ENCODE results near the gene RHBDL1.
A peak's percentile ranks its signal among the peaks of the same experiment; 100 is the strongest.

Gene RHBDL1

DNA sequence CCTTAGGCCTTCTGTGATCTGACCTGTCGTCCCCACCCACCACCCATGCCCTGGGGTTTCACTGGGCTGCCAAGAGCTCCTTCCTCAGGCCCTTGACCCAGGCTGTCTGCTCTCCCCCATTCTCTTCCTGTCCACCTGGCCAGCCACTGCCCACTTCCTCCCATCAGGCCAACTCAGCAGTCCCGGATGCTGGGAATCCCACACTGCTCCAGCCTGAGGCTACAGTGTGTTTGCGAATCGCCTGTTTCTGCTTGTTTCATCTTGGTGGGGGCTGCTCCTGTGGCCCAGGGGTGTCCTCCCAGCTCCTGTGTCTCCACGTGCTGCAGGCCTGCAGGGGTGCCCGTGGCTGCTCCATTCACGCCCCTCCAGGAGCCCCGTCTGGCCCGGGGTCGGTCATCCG is 38.6 kb downstream of the RHBDL1 start:
- no peak for TF ChIP-seq EZH2phosphoT487 (conservative IDR thresholded peaks at IDR 0.05; ENCODE audit: low read length)
- TF ChIP-seq, protein P1, sequence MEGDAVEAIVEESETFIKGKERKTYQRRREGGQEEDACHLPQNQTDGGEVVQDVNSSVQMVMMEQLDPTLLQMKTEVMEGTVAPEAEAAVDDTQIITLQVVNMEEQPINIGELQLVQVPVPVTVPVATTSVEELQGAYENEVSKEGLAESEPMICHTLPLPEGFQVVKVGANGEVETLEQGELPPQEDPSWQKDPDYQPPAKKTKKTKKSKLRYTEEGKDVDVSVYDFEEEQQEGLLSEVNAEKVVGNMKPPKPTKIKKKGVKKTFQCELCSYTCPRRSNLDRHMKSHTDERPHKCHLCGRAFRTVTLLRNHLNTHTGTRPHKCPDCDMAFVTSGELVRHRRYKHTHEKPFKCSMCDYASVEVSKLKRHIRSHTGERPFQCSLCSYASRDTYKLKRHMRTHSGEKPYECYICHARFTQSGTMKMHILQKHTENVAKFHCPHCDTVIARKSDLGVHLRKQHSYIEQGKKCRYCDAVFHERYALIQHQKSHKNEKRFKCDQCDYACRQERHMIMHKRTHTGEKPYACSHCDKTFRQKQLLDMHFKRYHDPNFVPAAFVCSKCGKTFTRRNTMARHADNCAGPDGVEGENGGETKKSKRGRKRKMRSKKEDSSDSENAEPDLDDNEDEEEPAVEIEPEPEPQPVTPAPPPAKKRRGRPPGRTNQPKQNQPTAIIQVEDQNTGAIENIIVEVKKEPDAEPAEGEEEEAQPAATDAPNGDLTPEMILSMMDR (IDR thresholded peaks at IDR 0.05; ENCODE audit: insufficient read depth, low read length, poor library complexity, severe bottlenecking), result no peak
- Histone ChIP-seq H3K27ac (ENCODE audit: low read depth, low read length) (no peak overlapping the region), H3K4me3 (ENCODE audit: insufficient read depth, low read length, poor library complexity, severe bottlenecking) (no peak overlapping the region), H3K9me2 (replicated peaks; ENCODE audit: insufficient read depth, low read length) (no peaks in the 10 kb centered on the region), H3F3A (ENCODE audit: insufficient read depth) (no peaks in the 10 kb centered on the region), H4K20me1 (ENCODE audit: low read depth, low read length) (no peaks in the 10 kb centered on the region), H3K9me3 (ENCODE audit: insufficient read depth, low read length) (no peaks in the 10 kb centered on the region), H2AFZ (ENCODE audit: low read depth, low read length, severe bottlenecking) (no peak overlapping the region), H3K36me3 (ENCODE audit: low read length) (no peaks in the 10 kb centered on the region), H3K27me3 (ENCODE audit: low read length) (no peaks in the 10 kb centered on the region), H3K4me2 (ENCODE audit: low read depth, low read length, poor library complexity, severe bottlenecking) (no peak overlapping the region), H3K9ac (ENCODE audit: low read length) (no peak overlapping the region), H3K79me2 (ENCODE audit: insufficient read depth, low read length) (no peaks in the 10 kb centered on the region)

DNA sequence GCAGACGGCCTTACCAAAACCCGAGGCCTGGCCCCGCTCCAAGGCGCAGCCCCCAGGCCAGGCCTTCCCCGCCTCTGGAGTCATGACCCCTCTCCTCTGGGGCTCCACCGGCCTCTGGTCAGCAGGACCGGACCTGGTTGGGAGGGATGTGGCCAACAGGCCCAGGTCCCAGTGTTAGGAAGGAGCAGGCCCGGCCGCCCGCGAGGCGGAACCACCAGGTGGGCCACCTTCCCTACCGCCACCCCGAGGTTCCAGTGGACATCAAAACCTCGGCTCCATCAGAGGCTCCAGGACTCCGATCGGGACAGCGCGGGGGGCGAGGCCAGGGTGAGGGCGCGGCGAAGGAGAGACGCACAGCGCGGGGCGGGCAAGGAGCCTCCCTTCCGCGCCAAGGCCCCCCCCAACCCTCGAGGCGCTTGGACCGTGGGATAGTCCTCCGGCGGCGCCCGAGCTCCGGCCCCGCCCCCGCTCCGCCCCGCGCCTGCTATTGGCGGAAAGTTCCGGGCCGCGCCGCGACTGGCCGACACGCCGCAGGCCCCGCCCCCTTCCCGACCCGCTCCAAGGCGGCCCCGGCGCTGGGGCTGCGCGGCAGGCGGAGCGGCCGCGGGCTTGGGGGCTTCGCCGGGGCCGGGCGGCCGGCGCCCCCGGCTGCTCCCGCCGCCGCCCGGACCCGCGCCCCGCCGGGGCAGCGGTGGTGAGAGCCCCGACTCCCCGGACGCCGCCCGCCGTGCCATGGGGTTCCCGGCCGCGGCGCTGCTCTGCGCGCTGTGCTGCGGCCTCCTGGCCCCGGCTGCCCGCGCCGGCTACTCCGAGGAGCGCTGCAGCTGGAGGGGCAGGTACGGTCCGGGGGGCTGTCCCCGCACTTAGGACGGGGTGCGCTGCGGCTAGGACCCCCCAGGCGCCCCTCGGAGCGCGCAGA is 39.3 kb downstream of the RHBDL1 start, which contains the start of gene METRN:
METRN (plus strand) TSS at position 561 of the 919 bp plus-strand sequence; CDS start at position 733, 172 bp downstream.
- Histone ChIP-seq H3K4me3 (ENCODE audit: insufficient read depth, low read length, poor library complexity, severe bottlenecking) (peak within 1 kb of the TSS; percentile 36), H3K36me3 (ENCODE audit: low read length) (no peaks in the 10 kb centered on the region), H3F3A (ENCODE audit: insufficient read depth) (no peaks in the 10 kb centered on the region), H3K9ac (ENCODE audit: low read length) (peak within 1 kb of the TSS; percentile 35; the same call in 1 of the 2 replicates), H3K79me2 (ENCODE audit: insufficient read depth, low read length) (no peaks in the 10 kb centered on the region), H3K27ac (ENCODE audit: low read depth, low read length) (no peak within 1 kb of the TSS), H2AFZ (ENCODE audit: low read depth, low read length, severe bottlenecking) (no peak within 1 kb of the TSS), H3K27me3 (ENCODE audit: low read length) (no peaks in the 10 kb centered on the region), H3K9me3 (ENCODE audit: insufficient read depth, low read length) (no peaks in the 10 kb centered on the region), H3K9me2 (replicated peaks; ENCODE audit: insufficient read depth, low read length) (no peaks in the 10 kb centered on the region), H4K20me1 (ENCODE audit: low read depth, low read length) (no peaks in the 10 kb centered on the region), H3K4me2 (ENCODE audit: low read depth, low read length, poor library complexity, severe bottlenecking) (peak within 1 kb of the TSS; percentile 44)
- TF ChIP-seq, protein P1 (IDR thresholded peaks at IDR 0.05; ENCODE audit: insufficient read depth, low read length, poor library complexity, severe bottlenecking), result no peak
- TF ChIP-seq EZH2phosphoT487 (conservative IDR thresholded peaks at IDR 0.05; ENCODE audit: low read length), result no peak

DNA sequence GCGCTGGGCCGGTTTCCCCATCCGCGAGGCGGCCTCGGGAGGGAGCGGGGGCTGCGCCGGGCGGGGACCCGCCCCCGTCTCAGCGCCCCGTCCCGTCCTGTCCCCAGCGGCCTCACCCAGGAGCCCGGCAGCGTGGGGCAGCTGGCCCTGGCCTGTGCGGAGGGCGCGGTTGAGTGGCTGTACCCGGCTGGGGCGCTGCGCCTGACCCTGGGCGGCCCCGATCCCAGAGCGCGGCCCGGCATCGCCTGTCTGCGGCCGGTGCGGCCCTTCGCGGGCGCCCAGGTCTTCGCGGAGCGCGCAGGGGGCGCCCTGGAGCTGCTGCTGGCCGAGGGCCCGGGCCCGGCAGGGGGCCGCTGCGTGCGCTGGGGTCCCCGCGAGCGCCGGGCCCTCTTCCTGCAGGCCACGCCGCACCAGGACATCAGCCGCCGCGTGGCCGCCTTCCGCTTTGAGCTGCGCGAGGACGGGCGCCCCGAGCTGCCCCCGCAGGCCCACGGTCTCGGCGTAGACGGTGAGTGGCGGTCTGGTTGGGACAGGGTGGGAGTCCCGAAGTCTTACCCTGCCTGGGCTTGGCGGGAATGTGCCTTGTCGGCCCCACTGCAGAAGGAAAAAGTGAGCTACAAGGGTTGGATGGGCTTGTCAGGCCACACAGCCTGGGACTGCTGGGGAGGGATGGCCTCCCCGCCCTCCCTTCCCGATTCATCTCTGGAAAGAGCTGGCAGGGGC is 40.2 kb downstream of the RHBDL1 start:
- peak overlapping the region; percentile 35; the same call in 1 of the 2 replicates for H3K9ac ChIP-seq (ENCODE audit: low read length)
- H3K36me3 ChIP-seq (ENCODE audit: low read length), result no peaks in the 10 kb centered on the region
- H3K27ac ChIP-seq (ENCODE audit: low read depth, low read length), result no peak overlapping the region
- 0 out of 2 replicates have a peak, but pooled peaks cover 3% of the 10 kb centered on the region for H3F3A ChIP-seq (ENCODE audit: insufficient read depth)
- no peaks in the 10 kb centered on the region for H3K27me3 ChIP-seq (ENCODE audit: low read length)
- peak overlapping the region; percentile 36 for H3K4me3 ChIP-seq (ENCODE audit: insufficient read depth, low read length, poor library complexity, severe bottlenecking)
- H3K4me2 ChIP-seq (ENCODE audit: low read depth, low read length, poor library complexity, severe bottlenecking), result peak overlapping the region; percentile 44
- TF ChIP-seq EZH2phosphoT487 (conservative IDR thresholded peaks at IDR 0.05; ENCODE audit: low read length), result no peak
- TF ChIP-seq, protein P1 (IDR thresholded peaks at IDR 0.05; ENCODE audit: insufficient read depth, low read length, poor library complexity, severe bottlenecking), result no peak
- no peaks in the 10 kb centered on the region for H4K20me1 ChIP-seq (ENCODE audit: low read depth, low read length)
- no peak overlapping the region for H2AFZ ChIP-seq (ENCODE audit: low read depth, low read length, severe bottlenecking)
- H3K9me2 ChIP-seq (replicated peaks; ENCODE audit: insufficient read depth, low read length), result no peaks in the 10 kb centered on the region
- no peaks in the 10 kb centered on the region for H3K9me3 ChIP-seq (ENCODE audit: insufficient read depth, low read length)
- no peaks in the 10 kb centered on the region for H3K79me2 ChIP-seq (ENCODE audit: insufficient read depth, low read length)

Data from SU-DHL-6 (cell line).